Rectal smooth muscle tissue (tissue), 1 donor: ENCODE measurements around the gene UVSSA.

ENCODE experiments used
- H3K27ac ChIP-seq: one replicate; pipeline ENCODE4 v1.7.0; 2013; ENCODE audit warnings: low read depth, low read length, inconsistent platforms
- H3K27me3 ChIP-seq: one replicate; pipeline ENCODE4 v1.7.0; 2013; ENCODE audit warnings: low read length; ENCODE audit not compliant: control insufficient read depth, insufficient read depth
- H3K36me3 ChIP-seq: one replicate; pipeline ENCODE4 v1.7.0; 2013; ENCODE audit warnings: low read length; ENCODE audit not compliant: control insufficient read depth, insufficient read depth
- H3K4me1 ChIP-seq: one replicate; pipeline ENCODE4 v1.7.0; 2013; ENCODE audit warnings: low read length; ENCODE audit not compliant: control insufficient read depth, insufficient read depth
- H3K4me3 ChIP-seq: one replicate; pipeline ENCODE4 v1.7.0; 2013; ENCODE audit warnings: low read length
- H3K9ac ChIP-seq: one replicate; pipeline ENCODE4 v1.7.0; 2013; ENCODE audit warnings: low read length

The UVSSA gene

DNA sequence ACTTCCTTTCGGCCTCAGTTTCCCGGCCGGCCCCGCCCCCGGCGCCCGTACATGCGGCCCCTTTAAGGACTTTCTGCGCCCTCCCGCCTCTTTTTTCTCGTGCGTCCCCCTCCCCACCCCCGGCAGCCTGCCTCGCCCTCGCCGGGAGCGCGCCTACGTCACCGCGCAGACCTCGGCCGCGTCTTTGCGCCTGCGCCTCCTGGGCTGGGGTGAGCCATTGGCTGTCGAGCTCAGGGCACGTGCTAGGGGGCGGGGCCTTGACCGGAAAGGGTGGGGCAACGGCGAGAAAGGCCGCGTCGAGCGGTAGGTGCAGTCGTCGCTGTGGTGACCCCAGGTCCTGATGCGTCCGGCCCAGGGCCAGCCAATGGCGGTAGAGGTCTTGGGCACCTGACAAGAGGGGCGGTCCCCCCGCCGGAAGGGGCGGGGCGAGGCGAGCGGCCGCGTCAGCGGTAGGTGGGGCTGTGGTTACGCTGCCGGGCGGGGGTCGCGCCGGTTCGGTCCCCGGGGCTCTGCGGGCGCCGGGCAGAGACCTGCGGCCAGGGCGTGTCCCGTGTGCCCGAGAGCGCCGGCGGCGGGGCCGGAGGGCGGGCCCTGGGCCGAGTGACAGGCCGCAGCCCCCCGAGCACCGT is at the start of gene UVSSA:
Gene UVSSA, plus strand, starts transcription at position 428 of the 629 bp plus-strand sequence. CDS start 884 bp downstream, outside the sequence.
- Histone ChIP-seq H3K27ac (peak within 1 kb of the TSS; percentile 91), H3K4me1 (peaks cover 15% of the 10 kb centered on the region), H3K27me3 (no peaks in the 10 kb centered on the region), H3K36me3 (no peaks in the 10 kb centered on the region), H3K4me3 (peak within 1 kb of the TSS; percentile 82), H3K9ac (peak within 1 kb of the TSS; percentile 70)

GRCh38 chr4:1297456-1298325 is 49.3 kb upstream of the UVSSA start:
- peaks cover 16% of the 10 kb centered on the region for H3K36me3 ChIP-seq
- H3K27ac ChIP-seq = no peak overlapping the region
- peaks cover 3% of the 10 kb centered on the region for H3K4me1 ChIP-seq

DNA sequence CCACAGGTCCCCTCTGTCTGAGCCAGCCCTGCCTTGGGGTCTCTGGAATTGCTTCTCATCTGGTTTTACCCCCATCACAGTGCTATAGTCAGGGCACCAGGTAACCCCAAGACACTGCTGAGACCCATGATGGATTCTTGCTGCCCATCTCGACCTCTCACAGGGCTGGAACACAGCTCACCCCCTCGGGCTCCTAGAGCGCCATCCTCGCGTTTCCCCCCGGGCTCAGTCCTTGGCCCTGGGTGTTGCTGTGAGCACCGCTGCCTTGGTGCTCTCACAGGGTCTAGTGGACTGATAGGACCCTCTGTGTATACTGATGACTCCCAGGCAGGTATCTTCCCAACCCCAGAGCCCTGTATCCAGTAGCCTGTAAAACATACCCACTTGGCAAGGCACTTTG is 48.5 kb upstream of the UVSSA start:
- H3K4me1 ChIP-seq = peaks cover 3% of the 10 kb centered on the region
- H3K36me3 ChIP-seq = peaks cover 16% of the 10 kb centered on the region
- no peaks in the 10 kb centered on the region for H3K27me3 ChIP-seq
- no peak overlapping the region for H3K4me3 ChIP-seq
- no peak overlapping the region for H3K27ac ChIP-seq
- no peak overlapping the region for H3K9ac ChIP-seq

More at GRCh38 chr4:1297456-1298325, 49.3 kb upstream of the UVSSA start:
- no peaks in the 10 kb centered on the region for H3K27me3 ChIP-seq
- no peak overlapping the region for H3K4me3 ChIP-seq
- no peak overlapping the region for H3K9ac ChIP-seq

DNA sequence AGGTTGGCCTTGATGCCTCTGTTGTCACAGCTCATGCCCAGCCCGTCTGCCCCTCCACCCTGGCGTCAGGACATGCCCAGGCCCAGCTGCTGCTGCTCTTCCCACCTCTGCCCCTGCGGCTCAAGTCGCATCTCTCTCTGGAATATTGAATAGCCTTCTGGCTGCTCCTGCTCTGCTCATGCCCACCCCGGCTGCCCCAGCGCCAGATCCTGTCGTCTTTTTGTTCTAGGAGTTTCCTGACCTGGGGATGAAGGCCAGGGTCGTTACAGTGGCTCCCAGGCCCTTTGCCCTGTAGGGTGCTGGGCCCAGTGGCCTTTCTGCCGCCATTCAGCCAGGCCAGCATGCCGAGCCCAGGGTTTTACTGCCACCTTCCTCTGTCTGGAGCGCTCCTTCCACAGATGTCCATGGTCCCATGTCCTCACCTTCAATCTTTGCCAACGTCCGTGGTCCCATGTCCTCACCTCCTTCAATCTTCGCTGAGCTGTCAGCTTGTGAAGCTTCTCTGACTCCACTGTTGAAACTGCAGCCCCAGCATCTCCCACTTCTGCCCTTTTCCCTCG is 47.6 kb upstream of the UVSSA start:
- Histone ChIP-seq H3K36me3 (peaks cover 16% of the 10 kb centered on the region), H3K4me3 (no peak overlapping the region), H3K4me1 (peaks cover 3% of the 10 kb centered on the region), H3K27ac (no peak overlapping the region), H3K27me3 (no peaks in the 10 kb centered on the region), H3K9ac (no peak overlapping the region)

GRCh38 chr4:1300466-1301455 is 46.2 kb upstream of the UVSSA start:
- no peak overlapping the region for H3K9ac ChIP-seq
- no peaks in the 10 kb centered on the region for H3K27me3 ChIP-seq
- peaks cover 16% of the 10 kb centered on the region for H3K36me3 ChIP-seq
- no peak overlapping the region for H3K27ac ChIP-seq
- H3K4me3 ChIP-seq = no peak overlapping the region
- no peaks in the 10 kb centered on the region for H3K4me1 ChIP-seq

- peaks cover 14% of the 10 kb centered on the region for H3K36me3 ChIP-seq
- no peaks in the 10 kb centered on the region for H3K4me1 ChIP-seq
- H3K9ac ChIP-seq = no peak overlapping the region
- no peak overlapping the region for H3K4me3 ChIP-seq
- no peaks in the 10 kb centered on the region for H3K27me3 ChIP-seq
- no peak overlapping the region for H3K27ac ChIP-seq
Measured at GRCh38 chr4:1302159-1302558, 44.8 kb upstream of the UVSSA start.

GRCh38 chr4:1305261-1305711 is 41.7 kb upstream of the UVSSA start:
- no peak overlapping the region for H3K4me3 ChIP-seq
- H3K4me1 ChIP-seq = peaks cover 12% of the 10 kb centered on the region
- H3K36me3 ChIP-seq = peaks cover 2% of the 10 kb centered on the region
- H3K27me3 ChIP-seq = no peaks in the 10 kb centered on the region
- H3K27ac ChIP-seq = no peak overlapping the region
- no peak overlapping the region for H3K9ac ChIP-seq

DNA sequence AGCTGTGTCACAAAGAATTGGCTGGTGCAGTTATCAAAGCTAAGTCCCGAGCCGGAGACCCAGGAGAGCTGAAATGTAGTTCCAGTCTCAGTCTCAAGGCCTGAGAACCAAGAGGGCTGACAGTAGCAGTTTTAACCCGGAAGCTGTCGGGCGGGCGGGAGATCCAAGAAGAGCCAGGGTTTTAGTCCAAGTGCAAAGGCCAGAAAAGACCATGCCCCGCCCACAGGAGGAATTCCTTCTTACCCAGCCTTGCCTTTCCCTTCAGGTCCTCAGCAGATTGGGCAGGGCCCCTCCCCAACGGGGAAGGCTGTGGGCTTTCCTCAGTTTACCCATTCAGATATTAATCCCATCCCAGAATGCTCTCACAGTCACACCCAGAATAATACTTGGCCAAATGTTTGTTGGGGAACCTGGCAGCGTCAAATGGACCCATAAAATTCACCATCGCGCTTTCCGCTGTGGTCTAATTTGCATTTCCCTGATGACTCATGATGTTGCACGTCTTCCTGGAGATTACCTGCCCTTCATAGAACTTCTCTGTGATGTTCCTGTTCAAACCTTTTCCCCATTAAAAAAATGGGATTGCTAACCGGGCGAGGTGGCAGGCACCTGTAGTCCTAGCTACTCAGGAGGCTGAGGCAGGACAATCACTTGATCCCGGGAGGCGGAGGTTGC is 41.1 kb upstream of the UVSSA start:
- Histone ChIP-seq H3K9ac (no peak overlapping the region), H3K4me1 (peaks cover 18% of the 10 kb centered on the region), H3K36me3 (peaks cover 2% of the 10 kb centered on the region), H3K27ac (no peak overlapping the region), H3K27me3 (no peaks in the 10 kb centered on the region), H3K4me3 (no peak overlapping the region)

DNA sequence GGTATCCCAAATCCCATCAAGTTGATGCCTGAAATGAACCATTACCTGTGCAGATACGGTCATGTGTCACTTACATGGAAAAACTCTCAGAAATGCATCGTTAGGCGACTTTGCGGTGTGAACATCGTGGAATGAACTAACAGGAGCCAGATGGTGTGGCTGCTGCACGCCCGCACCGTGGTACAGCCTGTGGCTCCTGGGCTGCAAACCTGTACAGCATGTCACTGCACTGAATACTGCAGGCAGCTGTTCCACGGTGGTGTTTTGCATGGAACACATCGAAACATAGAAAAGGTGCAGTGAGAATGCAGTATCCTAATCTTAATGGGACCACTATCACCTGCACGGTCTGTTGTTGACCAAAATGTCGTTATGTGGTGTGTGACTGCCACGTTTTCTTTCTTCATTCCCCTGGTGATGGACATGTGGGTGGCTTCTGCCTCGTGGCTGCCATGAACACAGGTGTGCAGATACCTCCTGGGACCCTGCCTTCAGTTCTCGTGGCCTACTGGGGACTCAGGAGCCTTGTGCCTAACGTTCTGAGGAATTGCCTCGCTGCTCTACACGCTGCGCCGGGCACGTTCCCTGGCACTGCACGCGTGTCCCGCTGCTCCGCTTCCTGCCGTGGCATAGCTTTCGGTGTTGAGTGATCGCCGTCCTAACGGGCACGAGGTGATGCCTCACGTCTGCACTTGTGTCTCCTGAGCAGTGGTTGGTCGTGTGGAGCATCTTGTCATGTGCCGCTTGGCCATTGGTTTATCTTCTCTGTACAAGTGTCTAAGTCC is 38.9 kb upstream of the UVSSA start:
- Histone ChIP-seq H3K4me1 (peaks cover 18% of the 10 kb centered on the region), H3K27me3 (no peaks in the 10 kb centered on the region), H3K9ac (no peak overlapping the region), H3K4me3 (no peak overlapping the region), H3K36me3 (peaks cover 7% of the 10 kb centered on the region), H3K27ac (no peak overlapping the region)

DNA sequence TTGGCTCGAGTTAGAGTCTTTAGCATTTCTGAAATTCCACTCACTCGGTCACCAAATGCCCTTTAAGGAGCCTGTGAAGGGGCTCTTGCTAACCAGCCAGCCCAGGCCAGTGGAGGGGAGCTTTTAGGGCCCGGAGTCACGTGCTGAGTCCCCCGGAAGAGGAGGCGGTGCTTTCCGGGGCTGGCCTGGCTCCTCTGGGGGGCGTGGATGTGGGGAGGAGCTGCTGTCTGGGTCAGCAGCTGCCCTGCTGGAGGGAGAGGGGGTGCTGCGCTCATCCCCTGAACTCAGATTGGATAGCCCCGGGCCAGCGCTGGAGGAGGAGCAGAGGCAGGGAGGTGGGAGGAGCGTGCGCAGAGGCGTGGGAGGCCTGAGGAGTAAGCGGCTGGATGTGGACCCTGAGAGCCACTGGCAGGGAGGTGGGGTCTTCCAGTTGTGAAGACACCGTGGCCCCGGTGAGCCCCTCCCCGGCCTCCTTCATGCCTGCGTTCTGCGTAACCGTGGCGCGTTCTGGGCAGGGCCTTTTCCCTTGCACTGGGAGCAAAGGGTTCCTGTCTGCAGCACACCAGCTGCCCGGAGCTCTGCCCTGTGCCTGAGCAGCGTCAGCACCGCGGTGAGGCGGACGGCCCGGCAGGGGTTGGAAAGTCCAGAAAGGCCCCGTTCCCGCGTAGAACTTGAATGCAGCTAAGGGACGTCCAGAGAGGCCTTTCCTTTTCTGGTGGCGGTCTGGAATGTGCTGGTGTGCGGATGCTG is 37.6 kb upstream of the UVSSA start:
- H3K4me1 ChIP-seq = peaks cover 18% of the 10 kb centered on the region
- H3K27ac ChIP-seq = peak overlapping the region; percentile 61
- H3K4me3 ChIP-seq = peak overlapping the region; percentile 66
- H3K27me3 ChIP-seq = no peaks in the 10 kb centered on the region
- peaks cover 11% of the 10 kb centered on the region for H3K36me3 ChIP-seq
- H3K9ac ChIP-seq = no peak overlapping the region
